Kidney (tissue), 14 donors: ENCODE results near the gene NKX1-1. TPM values are rescaled to one million over a fixed set of nuclear protein-coding genes. Genes with fewer than 3 reads are reported as not detected.
A peak's percentile ranks its signal among the peaks of the same experiment; 100 is the strongest.

Experiments
- DNase-seq, 5 donors: peaks; one replicate each; pipeline ENCODE4 v3.0.0-alpha.2; 2013 to 2020
- FAIRE-seq: peaks from 2 replicates; lab custom pipeline; 2012; peaks lifted over from hg19 to GRCh38; lab: Jason Lieb, UNC
- H3K27ac ChIP-seq, 2 donors: one replicate each; pipeline ENCODE4 v1.7.0; 2013; ENCODE audit warnings: low read depth in 2 of 2, low read length in 2 of 2, inconsistent platforms in 1 of 2
- H3K27me3 ChIP-seq: one replicate; pipeline ENCODE4 v1.7.1; 2013; ENCODE audit warnings: low read length, inconsistent platforms; ENCODE audit not compliant: control insufficient read depth, insufficient read depth
- H3K36me3 ChIP-seq, 3 donors: one replicate each; pipeline versions ENCODE4 v1.7.0 to v1.7.1; 2013; ENCODE audit warnings: low read length in 3 of 3, control low read depth in 1 of 3, inconsistent platforms in 1 of 3; ENCODE audit not compliant: insufficient read depth in 3 of 3, control insufficient read depth in 2 of 3
- H3K4me1 ChIP-seq, 3 donors: one replicate each; pipeline versions ENCODE4 v1.7.0 to v1.7.1; 2013; ENCODE audit warnings: low read length in 3 of 3, inconsistent platforms in 1 of 3, low read depth in 1 of 3; ENCODE audit not compliant: control insufficient read depth in 2 of 3, insufficient read depth in 2 of 3
- H3K4me3 ChIP-seq, 3 donors: one replicate each; pipeline versions ENCODE4 v1.7.0 to v1.8.1; 2013; ENCODE audit warnings: low read length in 3 of 3, control low read depth in 1 of 3, inconsistent platforms in 1 of 3
- H3K9ac ChIP-seq, 3 donors: one replicate each; pipeline versions ENCODE4 v1.7.0 to v1.7.1; 2013; ENCODE audit warnings: low read length in 3 of 3, control low read depth in 1 of 3, inconsistent platforms in 1 of 3
- H3K9me3 ChIP-seq, 3 donors: one replicate each; pipeline versions ENCODE4 v1.7.0 to v1.7.1; 2013; ENCODE audit warnings: low read length in 3 of 3, control low read depth in 1 of 3, inconsistent platforms in 1 of 3; ENCODE audit not compliant: control insufficient read depth in 2 of 3, insufficient read depth in 1 of 3
- intact Hi-C: fragments of 100-400 bp; cut with DNase I; formaldehyde crosslinking; loops from one replicate; pipeline ENCODE4 v1.11.1; 2022
- polyA plus RNA-seq: library from polyadenylated mRNA; stranded (reverse); fragments of 350-450 nt; fragmentation: Illumina TruSeq; extraction: RNeasy Lipid Tissue Mini Kit (QIAGEN cat#74804); gene quantifications from one replicate; pipeline ENCODE4 v1.2.3, GENCODE V29; 2014; ENCODE audit warnings: low read depth, low replicate concordance; ENCODE audit not compliant: insufficient read depth
- total RNA-seq: library from RNA; stranded (reverse); fragmentation: NEBNext Ultra II Directional; extraction: Animal tissue kit (Norgen Biotek cat#: 25700); gene quantifications from one replicate; pipeline ENCODE4 v1.2.1, GENCODE V29; 2021
- TF ChIP-seq, protein P1 (sequence below): IDR thresholded peaks from 3 replicates; pipeline ENCODE4 v1.5.1; 2012; ENCODE audit warnings: mild to moderate bottlenecking, moderate library complexity, borderline replicate concordance; ENCODE audit not compliant: insufficient read depth; ENCODE audit errors: extremely low read depth
- donor health status: control.
- donor health status: control.
- donor health status: control.
- donor health status: control.
- donor health status: control.
- donor health status: DM: yes; HTN: yes; CAD: no.
- donor health status: Normal renal cell carcinoma (clear cell type).

Gene NKX1-1
- total and polyA plus RNA-seq, 2 donors from 2014 or later = not detected

GRCh38 chr4:1364748-1365147, 41.5 kb downstream of the NKX1-1 start:
- no peak for FAIRE-seq
- TF ChIP-seq, protein P1, sequence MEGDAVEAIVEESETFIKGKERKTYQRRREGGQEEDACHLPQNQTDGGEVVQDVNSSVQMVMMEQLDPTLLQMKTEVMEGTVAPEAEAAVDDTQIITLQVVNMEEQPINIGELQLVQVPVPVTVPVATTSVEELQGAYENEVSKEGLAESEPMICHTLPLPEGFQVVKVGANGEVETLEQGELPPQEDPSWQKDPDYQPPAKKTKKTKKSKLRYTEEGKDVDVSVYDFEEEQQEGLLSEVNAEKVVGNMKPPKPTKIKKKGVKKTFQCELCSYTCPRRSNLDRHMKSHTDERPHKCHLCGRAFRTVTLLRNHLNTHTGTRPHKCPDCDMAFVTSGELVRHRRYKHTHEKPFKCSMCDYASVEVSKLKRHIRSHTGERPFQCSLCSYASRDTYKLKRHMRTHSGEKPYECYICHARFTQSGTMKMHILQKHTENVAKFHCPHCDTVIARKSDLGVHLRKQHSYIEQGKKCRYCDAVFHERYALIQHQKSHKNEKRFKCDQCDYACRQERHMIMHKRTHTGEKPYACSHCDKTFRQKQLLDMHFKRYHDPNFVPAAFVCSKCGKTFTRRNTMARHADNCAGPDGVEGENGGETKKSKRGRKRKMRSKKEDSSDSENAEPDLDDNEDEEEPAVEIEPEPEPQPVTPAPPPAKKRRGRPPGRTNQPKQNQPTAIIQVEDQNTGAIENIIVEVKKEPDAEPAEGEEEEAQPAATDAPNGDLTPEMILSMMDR = no peak
- Histone ChIP-seq H3K36me3 (peaks cover 0 to 6% (median 2%) of the 10 kb centered on the region in 3 donors), H3K4me1 (no peaks in the 10 kb centered on the region), H3K9me3 (no peaks in the 10 kb centered on the region), H3K27me3 (no peaks in the 10 kb centered on the region), H3K4me3 (no peak overlapping the region), H3K27ac (no peak overlapping the region), H3K9ac (no peak overlapping the region)
- DNase-seq = peak in 1 of 5 donors; percentile 47
- intact Hi-C loops = no loop called here

DNA sequence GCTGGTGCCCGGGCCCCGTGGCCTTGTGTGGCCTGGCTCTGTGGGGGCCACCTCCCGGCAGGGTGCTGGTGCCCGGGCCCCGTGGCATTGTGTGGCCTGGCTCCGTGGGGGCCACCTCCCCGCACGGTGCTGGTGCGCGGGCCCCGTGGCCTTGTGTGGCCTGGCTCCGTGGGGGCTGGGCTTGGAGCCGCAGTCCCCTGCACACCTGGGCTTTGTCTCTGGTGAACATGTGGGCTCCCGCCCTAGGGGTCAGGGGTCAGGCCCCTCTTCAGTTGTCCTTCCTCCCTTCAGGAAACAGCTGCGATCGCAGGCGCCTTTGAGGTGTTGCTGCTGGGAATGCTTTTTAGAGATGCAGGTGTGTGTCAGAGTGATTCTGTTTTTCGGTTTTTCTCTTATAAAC, 42.0 kb downstream of the NKX1-1 start:
- no peak overlapping the region for H3K9ac ChIP-seq
- H3K27ac ChIP-seq = no peak overlapping the region
- peaks cover 0 to 6% (median 2%) of the 10 kb centered on the region in 3 donors for H3K36me3 ChIP-seq
- H3K27me3 ChIP-seq = no peaks in the 10 kb centered on the region
- TF ChIP-seq, protein P1 = no peak
- FAIRE-seq (no peak), DNase-seq (peak in 1 of 5 donors; percentile 31)
- H3K4me3 ChIP-seq = no peak overlapping the region
- no peaks in the 10 kb centered on the region for H3K4me1 ChIP-seq
- intact Hi-C loops = no loop called here
- H3K9me3 ChIP-seq = no peaks in the 10 kb centered on the region

DNA sequence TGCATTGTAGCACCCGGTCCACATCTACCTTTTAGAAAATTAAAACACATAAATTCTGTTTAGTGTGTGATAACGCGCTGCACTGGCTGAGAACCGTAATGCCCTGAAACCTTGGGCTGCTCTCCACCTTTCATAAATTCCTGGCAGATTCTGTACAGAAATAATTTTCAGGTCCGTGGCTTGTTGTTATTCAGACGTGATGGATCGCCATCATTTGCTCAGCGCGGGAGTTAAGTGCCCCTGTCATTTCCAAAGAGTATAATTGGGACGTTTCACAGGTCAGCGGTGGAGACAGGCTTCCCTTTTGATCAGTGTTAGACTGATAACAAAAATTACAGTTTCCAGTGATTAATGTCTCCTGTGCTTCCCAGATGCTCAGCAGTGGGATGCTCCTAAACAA, 42.7 kb downstream of the NKX1-1 start:
- no peak overlapping the region for H3K9ac ChIP-seq
- TF ChIP-seq, protein P1 = no peak
- H3K27me3 ChIP-seq = no peaks in the 10 kb centered on the region
- no peaks in the 10 kb centered on the region for H3K9me3 ChIP-seq
- peak in 1 of 5 donors; percentile 11 for DNase-seq
- no peaks in the 10 kb centered on the region for H3K4me1 ChIP-seq
- H3K36me3 ChIP-seq = peaks cover 0 to 6% (median 2%) of the 10 kb centered on the region in 3 donors
- FAIRE-seq = no peak
- intact Hi-C loops = no loop called here
- no peak overlapping the region for H3K27ac ChIP-seq
- no peak overlapping the region for H3K4me3 ChIP-seq

- no peak overlapping the region for H3K4me3 ChIP-seq
- intact Hi-C loops = no loop called here
- FAIRE-seq (no peak), DNase-seq (no peak)
- H3K9me3 ChIP-seq = no peaks in the 10 kb centered on the region
- H3K9ac ChIP-seq = no peak overlapping the region
- TF ChIP-seq, protein P1 = no peak
- no peak overlapping the region for H3K27ac ChIP-seq
- H3K36me3 ChIP-seq = peaks cover 0 to 6% (median 3%) of the 10 kb centered on the region in 3 donors
- H3K4me1 ChIP-seq = no peaks in the 10 kb centered on the region
- H3K27me3 ChIP-seq = no peaks in the 10 kb centered on the region
Measured at GRCh38 chr4:1362521-1362920, 43.7 kb downstream of the NKX1-1 start.
